GM23338 (cell line): ENCODE results near the gene SARM1. TPM values are rescaled to one million over a fixed set of nuclear protein-coding genes. Genes with fewer than 3 reads are reported as not detected.

ENCODE experiments used
- ATAC-seq: fragments of 200-7000 bp; cut with Tn5 transposase; 3 replicates; pipeline ENCODE4 v1.9.1; 2020
- DNase-seq: peaks from one replicate; pipeline ENCODE4 v3.0.0-alpha.2; 2015; ENCODE audit warnings: low spot score
- H2AFZ ChIP-seq: fragments of 200-600 bp; sonication (generic); 2 replicates; pipeline ENCODE4 v1.8.0; 2016; ENCODE audit warnings: antibody characterized with exemption, mild to moderate bottlenecking, moderate library complexity
- H3F3A ChIP-seq: fragments of 200-600 bp; sonication (generic); replicated peaks from 2 replicates; pipeline ENCODE4 v1.8.0; 2017; ENCODE audit warnings: antibody characterized with exemption, mixed run types, low read depth
- H3K27ac ChIP-seq: fragments of 200-600 bp; sonication (generic); 2 replicates; pipeline ENCODE4 v1.6.1; 2016; ENCODE audit warnings: low read depth
- H3K27me3 ChIP-seq: fragments of 200-600 bp; sonication (generic); 2 replicates; pipeline ENCODE4 v1.8.0; 2016; ENCODE audit warnings: mild to moderate bottlenecking, mixed run types, moderate library complexity; ENCODE audit not compliant: insufficient read depth
- H3K36me3 ChIP-seq: fragments of 200-600 bp; sonication (generic); 2 replicates; pipeline ENCODE4 v1.8.0; 2016; ENCODE audit warnings: mild to moderate bottlenecking; ENCODE audit not compliant: insufficient read depth
- H3K4me1 ChIP-seq: fragments of 200-600 bp; sonication (generic); 2 replicates; pipeline ENCODE4 v1.8.0; 2016; ENCODE audit warnings: mild to moderate bottlenecking, moderate library complexity; ENCODE audit not compliant: insufficient read depth
- H3K4me2 ChIP-seq: fragments of 200-600 bp; sonication (generic); 2 replicates; pipeline ENCODE4 v1.7.1; 2017; ENCODE audit warnings: mixed run types
- H3K4me3 ChIP-seq: fragments of 200-600 bp; sonication (generic); 2 replicates; pipeline ENCODE4 v1.6.1; 2016; ENCODE audit warnings: mixed run types
- H3K79me2 ChIP-seq: fragments of 200-600 bp; sonication (generic); replicated peaks from 2 replicates; pipeline ENCODE4 v1.8.0; 2017; ENCODE audit warnings: mild to moderate bottlenecking; ENCODE audit not compliant: insufficient read depth
- H3K9me2 ChIP-seq: fragments of 200-600 bp; sonication (generic); 2 replicates; pipeline ENCODE4 v1.8.0; 2017; ENCODE audit not compliant: insufficient read depth
- H4K20me1 ChIP-seq: fragments of 200-600 bp; sonication (generic); replicated peaks from 2 replicates; pipeline ENCODE4 v1.8.0; 2017; ENCODE audit warnings: mild to moderate bottlenecking; ENCODE audit not compliant: insufficient read depth
- H3K27ac Mint-ChIP-seq: 2 replicates; pipeline ENCODE4 v1.8.0; 2020; ENCODE audit warnings: inconsistent platforms, mild to moderate bottlenecking, moderate library complexity, mixed read lengths
- H3K27me3 Mint-ChIP-seq: 3 replicates; pipeline ENCODE4 v1.8.0; 2022; ENCODE audit warnings: low read depth, mild to moderate bottlenecking, moderate library complexity, mixed read lengths, inconsistent platforms; ENCODE audit not compliant: insufficient read depth, poor library complexity
- H3K36me3 Mint-ChIP-seq: 3 replicates; pipeline ENCODE4 v1.8.0; 2021; ENCODE audit warnings: low read depth, mild to moderate bottlenecking, inconsistent platforms, moderate library complexity, mixed read lengths
- H3K4me1 Mint-ChIP-seq: 3 replicates; pipeline ENCODE4 v1.8.0; 2020; ENCODE audit warnings: mild to moderate bottlenecking, inconsistent platforms, mixed read lengths
- H3K4me3 Mint-ChIP-seq: 3 replicates; pipeline ENCODE4 v1.8.0; 2021; ENCODE audit warnings: moderate library complexity, mild to moderate bottlenecking, inconsistent platforms, mixed read lengths
- H3K9me3 Mint-ChIP-seq: 3 replicates; pipeline ENCODE4 v1.8.0; 2020; ENCODE audit warnings: moderate library complexity, mild to moderate bottlenecking, inconsistent platforms, mixed read lengths
- CTCF ChIP-seq, 2 experiments: fragments of 200-600 bp in 1 of 2; sonication (generic) in 1 of 2; conservative IDR thresholded peaks; 2 replicates each; pipeline versions ENCODE4 v1.5.1 to v1.6.1; 2016 to 2017; ENCODE audit warnings: antibody characterized with exemption in 2 of 2, low read depth in 2 of 2, mild to moderate bottlenecking in 2 of 2, moderate library complexity in 1 of 2
- ETS1 ChIP-seq: IDR thresholded peaks from 2 replicates; pipeline ENCODE4 v1.6.1; 2016; ENCODE audit warnings: antibody characterized with exemption
- EZH2phosphoT487 ChIP-seq: fragments of 200-600 bp; sonication (generic); IDR thresholded peaks from one replicate; pipeline ENCODE4 v1.8.1; 2018; ENCODE audit warnings: antibody characterized with exemption; ENCODE audit not compliant: unreplicated experiment
- NANOG ChIP-seq: IDR thresholded peaks from 2 replicates; pipeline ENCODE4 v1.6.1; 2016; ENCODE audit warnings: antibody characterized with exemption, borderline replicate concordance
- POLR2AphosphoS5 ChIP-seq: IDR thresholded peaks from 2 replicates; pipeline ENCODE4 v1.6.1; 2016; ENCODE audit warnings: antibody characterized with exemption, low read depth
- ZNF331 ChIP-seq: fragments of 250-450 bp; sonication (Bioruptor Pico); IDR thresholded peaks from 2 replicates; pipeline ENCODE4 v1.5.0; 2020; ENCODE audit warnings: low read depth, mild to moderate bottlenecking, moderate library complexity
- polyA plus RNA-seq: library from polyadenylated mRNA; unstranded; fragments of >200 nt; fragmentation: Nextera tagmentation; extraction: Ambion mirVana; gene quantifications from 2 replicates; pipeline ENCODE4 v1.2.1, GENCODE V29; 2016
- total RNA-seq: library from RNA; depleted of rRNA; stranded (reverse); fragments of >200 nt; shearing (Covaris generic); gene quantifications from 2 replicates; pipeline ENCODE4 v1.2.3, GENCODE V29; 2014

The SARM1 gene
- total and polyA plus RNA-seq, 2 experiments from 2014 or later, result 0.89 to 15.3 TPM

- H4K20me1 ChIP-seq, result no peaks in the 10 kb centered on the region
- H3K9me3 Mint-ChIP-seq, result no peaks in the 10 kb centered on the region; the same call in 2 of the 3 replicates
- H3K4me1 Mint-ChIP-seq, result peaks cover 70% of the 10 kb centered on the region
- H3F3A ChIP-seq, result peaks cover 17% of the 10 kb centered on the region
- H3K9me2 ChIP-seq, result no peaks in the 10 kb centered on the region
- peak overlapping the region; percentile 74 for H3K27ac Mint-ChIP-seq
- peak overlapping the region; percentile 92 for H3K4me2 ChIP-seq
- ATAC-seq, result peak; percentile 46
- peak; percentile 68 for DNase-seq
- H2AFZ ChIP-seq, result no peak overlapping the region
- H3K4me1 ChIP-seq, result peaks cover 75% of the 10 kb centered on the region
- H3K27me3 ChIP-seq, result peaks cover 16% of the 10 kb centered on the region
- H3K79me2 ChIP-seq, result no peaks in the 10 kb centered on the region
- peak overlapping the region; percentile 39 for H3K4me3 Mint-ChIP-seq
- H3K36me3 ChIP-seq, result no peaks in the 10 kb centered on the region
- H3K4me3 ChIP-seq, result peak overlapping the region; percentile 4; the same call in 1 of the 2 replicates
- H3K27me3 Mint-ChIP-seq, result peaks cover 23% of the 10 kb centered on the region
- no peak for TF ChIP-seq EZH2phosphoT487
- TF ChIP-seq ETS1, result peak; percentile 45; the same call in 1 of the 2 replicates
- peak; percentile 31 to 43; a peak in 3 of 4 replicates for TF ChIP-seq CTCF (conservative IDR thresholded peaks at IDR 0.05; ENCODE audit: low read depth in 2 of 2)
- peak overlapping the region; percentile 86 for H3K27ac ChIP-seq
- peaks cover 9% of the 10 kb centered on the region; the same call in 1 of the 3 replicates for H3K36me3 Mint-ChIP-seq
Measured at GRCh38 chr17:28407130-28407973, 35.9 kb downstream of the SARM1 start.

GRCh38 chr17:28407974-28408306 lies 36.4 kb downstream of the SARM1 start:
- Histone ChIP-seq H2AFZ (no peak overlapping the region), H3K4me3 (peak overlapping the region; percentile 4; the same call in 1 of the 2 replicates), H3K27ac (peak overlapping the region; percentile 86), H3K4me2 (peak overlapping the region; percentile 92), H3K36me3 (no peaks in the 10 kb centered on the region), H3K9me2 (no peaks in the 10 kb centered on the region), H3F3A (peaks cover 20% of the 10 kb centered on the region), H3K79me2 (no peaks in the 10 kb centered on the region), H3K27me3 (peaks cover 16% of the 10 kb centered on the region), H4K20me1 (no peaks in the 10 kb centered on the region), H3K4me1 (peaks cover 71% of the 10 kb centered on the region)
- H3K27me3 Mint-ChIP-seq, result peaks cover 23% of the 10 kb centered on the region
- no peaks in the 10 kb centered on the region; the same call in 2 of the 3 replicates for H3K9me3 Mint-ChIP-seq
- peak; percentile 2; the same call in 2 of the 3 replicates for ATAC-seq
- H3K27ac Mint-ChIP-seq, result no peak overlapping the region; the same call in none of the 2 replicates
- H3K36me3 Mint-ChIP-seq, result 0 out of 3 replicates have a peak, but pooled peaks cover 4% of the 10 kb centered on the region
- no peak for TF ChIP-seq NANOG
- H3K4me3 Mint-ChIP-seq, result no peak overlapping the region; the same call in 2 of the 3 replicates
- peak; percentile 85 for DNase-seq
- peaks cover 64% of the 10 kb centered on the region for H3K4me1 Mint-ChIP-seq

- H3K4me2 ChIP-seq, result peak overlapping the region; percentile 46
- H4K20me1 ChIP-seq, result no peaks in the 10 kb centered on the region
- H3F3A ChIP-seq, result peaks cover 15% of the 10 kb centered on the region
- H2AFZ ChIP-seq, result no peak overlapping the region
- H3K4me3 ChIP-seq, result no peak overlapping the region
- ATAC-seq (no peak), DNase-seq (peak; percentile 30)
- H3K4me3 Mint-ChIP-seq, result no peak overlapping the region
- H3K27me3 ChIP-seq, result peaks cover 25% of the 10 kb centered on the region
- no peaks in the 10 kb centered on the region for H3K36me3 Mint-ChIP-seq
- no peaks in the 10 kb centered on the region; the same call in 2 of the 3 replicates for H3K9me3 Mint-ChIP-seq
- no peaks in the 10 kb centered on the region for H3K79me2 ChIP-seq
- peaks cover 36% of the 10 kb centered on the region for H3K4me1 ChIP-seq
- no peak overlapping the region for H3K27ac ChIP-seq
- H3K27ac Mint-ChIP-seq, result no peak overlapping the region
- peaks cover 41% of the 10 kb centered on the region for H3K4me1 Mint-ChIP-seq
- H3K27me3 Mint-ChIP-seq, result peaks cover 20% of the 10 kb centered on the region
- no peaks in the 10 kb centered on the region for H3K36me3 ChIP-seq
- H3K9me2 ChIP-seq, result no peaks in the 10 kb centered on the region
- TF ChIP-seq ZNF331 (CRISPR knock-in tag) (no peak), NANOG (no peak), CTCF (conservative IDR thresholded peaks at IDR 0.05; ENCODE audit: low read depth in 2 of 2) (no peak), POLR2AphosphoS5 (no peak)
Measured at GRCh38 chr17:28412099-28412498, 40.6 kb downstream of the SARM1 start.
